Measurements from ENCODE around the gene C5.

C5 gene

GRCh38 chr9:120989065-120989464 is 61.0 kb downstream of the C5 start:
- Histone ChIP-seq H3K4me3 (ENCODE audit: control insufficient read depth in 1 of 7, extremely low read depth in 1 of 7, insufficient read depth in 4 of 7, low read depth in 2 of 7, low read length in 6 of 7) (no peak overlapping the region), H3K9me3 (ENCODE audit: control extremely low read depth in 1 of 5, control insufficient read depth in 4 of 5, insufficient read depth in 2 of 5, low read depth in 1 of 5, low read length in 4 of 5) (no peaks in the 10 kb centered on the region), H3K36me3 (ENCODE audit: control insufficient read depth in 4 of 4, insufficient read depth in 4 of 4, low read length in 3 of 4) (peaks cover 0 to 2% (median 1%) of the 10 kb centered on the region in 4 experiments), H3K4me1 (ENCODE audit: control extremely low read depth in 1 of 4, control insufficient read depth in 4 of 4, insufficient read depth in 4 of 4, low read length in 3 of 4) (peaks cover 0 to 2% (median 0%) of the 10 kb centered on the region in 4 experiments), H3K27ac (ENCODE audit: insufficient read depth in 1 of 2, low read depth in 1 of 2, low read length in 2 of 2, poor library complexity in 1 of 2, severe bottlenecking in 2 of 2) (no peak overlapping the region), H3K27me3 (replicated peaks in 2 of 5; ENCODE audit: control insufficient read depth in 4 of 5, insufficient read depth in 5 of 5, low read length in 4 of 5) (no peaks in the 10 kb centered on the region)
- ChIA-PET CTCF (no interaction called here), POLR2A (no interaction called here)
- 100% methylated on average over 2 of the region's 4 CpGs for WGBS (ENCODE audit: insufficient coverage)
- DNase-seq: no peak

GRCh38 chr9:120985819-120986222 is 64.3 kb downstream of the C5 start:
- Histone ChIP-seq H3K36me3 (ENCODE audit: control insufficient read depth in 4 of 4, insufficient read depth in 4 of 4, low read length in 3 of 4) (peaks cover 0 to 2% (median 1%) of the 10 kb centered on the region in 4 experiments), H3K4me1 (ENCODE audit: control extremely low read depth in 1 of 4, control insufficient read depth in 4 of 4, insufficient read depth in 4 of 4, low read length in 3 of 4) (peaks cover 0 to 2% (median 0%) of the 10 kb centered on the region in 4 experiments), H3K9me3 (ENCODE audit: control extremely low read depth in 1 of 5, control insufficient read depth in 4 of 5, insufficient read depth in 2 of 5, low read depth in 1 of 5, low read length in 4 of 5) (no peaks in the 10 kb centered on the region), H3K4me3 (ENCODE audit: control insufficient read depth in 1 of 7, extremely low read depth in 1 of 7, insufficient read depth in 4 of 7, low read depth in 2 of 7, low read length in 6 of 7) (no peak overlapping the region), H3K27ac (ENCODE audit: insufficient read depth in 1 of 2, low read depth in 1 of 2, low read length in 2 of 2, poor library complexity in 1 of 2, severe bottlenecking in 2 of 2) (no peak overlapping the region), H3K27me3 (replicated peaks in 2 of 5; ENCODE audit: control insufficient read depth in 4 of 5, insufficient read depth in 5 of 5, low read length in 4 of 5) (no peaks in the 10 kb centered on the region)
- 25% methylated on average over 1 of the region's 2 CpGs for WGBS (ENCODE audit: insufficient coverage)
- ChIA-PET CTCF (interaction anchor here (0.7 to 4.2 kb wide), 8 partner anchors 9 to 87 kb away, joined by 3 to 25 read pairs (median 4); no protein-coding TSS in a partner anchor), POLR2A (no interaction called here)
- peak; percentile 25 to 47 (median 44) for DNase-seq

GRCh38 chr9:120983259-120983837 is 66.7 kb downstream of the C5 start:
- H3K9me3 ChIP-seq (ENCODE audit: control extremely low read depth in 1 of 5, control insufficient read depth in 4 of 5, insufficient read depth in 2 of 5, low read depth in 1 of 5, low read length in 4 of 5): no peaks in the 10 kb centered on the region
- H3K36me3 ChIP-seq (ENCODE audit: control insufficient read depth in 4 of 4, insufficient read depth in 4 of 4, low read length in 3 of 4): peaks cover 0 to 5% (median under 1%) of the 10 kb centered on the region in 4 experiments
- CTCF ChIA-PET: interaction anchor here (0.7 to 4.2 kb wide), 3 partner anchors 46 to 77 kb away, joined by 5 to 25 read pairs (median 19); no protein-coding TSS in a partner anchor
- 100% methylated on average over 1 of the region's 3 CpGs for WGBS (ENCODE audit: insufficient coverage)
- DNase-seq: peak in 1 of 3 donors; percentile 3
- H3K27ac ChIP-seq (ENCODE audit: insufficient read depth in 1 of 2, low read depth in 1 of 2, low read length in 2 of 2, poor library complexity in 1 of 2, severe bottlenecking in 2 of 2): no peak overlapping the region
- H3K27me3 ChIP-seq (replicated peaks in 2 of 5; ENCODE audit: control insufficient read depth in 4 of 5, insufficient read depth in 5 of 5, low read length in 4 of 5): no peaks in the 10 kb centered on the region
- H3K4me3 ChIP-seq (ENCODE audit: control insufficient read depth in 1 of 7, extremely low read depth in 1 of 7, insufficient read depth in 4 of 7, low read depth in 2 of 7, low read length in 6 of 7): no peak overlapping the region
- H3K4me1 ChIP-seq (ENCODE audit: control extremely low read depth in 1 of 4, control insufficient read depth in 4 of 4, insufficient read depth in 4 of 4, low read length in 3 of 4): peaks cover 0 to 2% (median 0%) of the 10 kb centered on the region in 4 experiments
- POLR2A ChIA-PET: no interaction called here

- no peaks in the 10 kb centered on the region for H3K27me3 ChIP-seq (replicated peaks in 2 of 5; ENCODE audit: control insufficient read depth in 4 of 5, insufficient read depth in 5 of 5, low read length in 4 of 5)
- ChIA-PET CTCF (interaction anchor here (1.2 to 2.9 kb wide), 2 partner anchors 15 to 77 kb away, joined by 4 to 19 read pairs; no protein-coding TSS in a partner anchor), POLR2A (no interaction called here)
- DNase-seq: no peak
- no peak overlapping the region for H3K4me3 ChIP-seq (ENCODE audit: control insufficient read depth in 1 of 7, extremely low read depth in 1 of 7, insufficient read depth in 4 of 7, low read depth in 2 of 7, low read length in 6 of 7)
- peaks cover 0 to 2% (median 0%) of the 10 kb centered on the region in 4 experiments for H3K4me1 ChIP-seq (ENCODE audit: control extremely low read depth in 1 of 4, control insufficient read depth in 4 of 4, insufficient read depth in 4 of 4, low read length in 3 of 4)
- no peaks in the 10 kb centered on the region for H3K9me3 ChIP-seq (ENCODE audit: control extremely low read depth in 1 of 5, control insufficient read depth in 4 of 5, insufficient read depth in 2 of 5, low read depth in 1 of 5, low read length in 4 of 5)
- no peak overlapping the region for H3K27ac ChIP-seq (ENCODE audit: insufficient read depth in 1 of 2, low read depth in 1 of 2, low read length in 2 of 2, poor library complexity in 1 of 2, severe bottlenecking in 2 of 2)
- WGBS (ENCODE audit: insufficient coverage): no CpG with 5 or more reads among the region's 3 CpGs
- H3K36me3 ChIP-seq (ENCODE audit: control insufficient read depth in 4 of 4, insufficient read depth in 4 of 4, low read length in 3 of 4): peaks cover 0 to 5% (median under 1%) of the 10 kb centered on the region in 4 experiments
These were observed 67.2 kb downstream of the C5 start for GRCh38 chr9:120982836-120983235.

- Histone ChIP-seq H3K9me3 (ENCODE audit: control extremely low read depth in 1 of 5, control insufficient read depth in 4 of 5, insufficient read depth in 2 of 5, low read depth in 1 of 5, low read length in 4 of 5) (no peaks in the 10 kb centered on the region), H3K36me3 (ENCODE audit: control insufficient read depth in 4 of 4, insufficient read depth in 4 of 4, low read length in 3 of 4) (peaks cover 0 to 5% (median under 1%) of the 10 kb centered on the region in 4 experiments), H3K4me1 (ENCODE audit: control extremely low read depth in 1 of 4, control insufficient read depth in 4 of 4, insufficient read depth in 4 of 4, low read length in 3 of 4) (peaks cover 0 to 2% (median 0%) of the 10 kb centered on the region in 4 experiments), H3K27me3 (replicated peaks in 2 of 5; ENCODE audit: control insufficient read depth in 4 of 5, insufficient read depth in 5 of 5, low read length in 4 of 5) (no peaks in the 10 kb centered on the region), H3K4me3 (ENCODE audit: control insufficient read depth in 1 of 7, extremely low read depth in 1 of 7, insufficient read depth in 4 of 7, low read depth in 2 of 7, low read length in 6 of 7) (no peak overlapping the region), H3K27ac (ENCODE audit: insufficient read depth in 1 of 2, low read depth in 1 of 2, low read length in 2 of 2, poor library complexity in 1 of 2, severe bottlenecking in 2 of 2) (no peak overlapping the region)
- CTCF ChIA-PET: interaction anchor here (0.7 to 2.9 kb wide), 17 partner anchors 9 to 214 kb away, joined by 3 to 19 read pairs (median 3); no protein-coding TSS in a partner anchor
- 94% methylated on average over 3 of the region's 3 CpGs for WGBS (ENCODE audit: insufficient coverage)
- DNase-seq: no peak
- POLR2A ChIA-PET: no interaction called here
These were observed 69.1 kb downstream of the C5 start for GRCh38 chr9:120980951-120981350.

- no peaks in the 10 kb centered on the region for H3K27me3 ChIP-seq (replicated peaks in 2 of 5; ENCODE audit: control insufficient read depth in 4 of 5, insufficient read depth in 5 of 5, low read length in 4 of 5)
- ChIA-PET POLR2A (no interaction called here), CTCF (no interaction called here)
- no peaks in the 10 kb centered on the region for H3K9me3 ChIP-seq (ENCODE audit: control extremely low read depth in 1 of 5, control insufficient read depth in 4 of 5, insufficient read depth in 2 of 5, low read depth in 1 of 5, low read length in 4 of 5)
- DNase-seq: no peak
- H3K4me1 ChIP-seq (ENCODE audit: control extremely low read depth in 1 of 4, control insufficient read depth in 4 of 4, insufficient read depth in 4 of 4, low read length in 3 of 4): peaks cover 2 to 11% (median 4%) of the 10 kb centered on the region in 4 experiments
- no peak overlapping the region for H3K4me3 ChIP-seq (ENCODE audit: control insufficient read depth in 1 of 7, extremely low read depth in 1 of 7, insufficient read depth in 4 of 7, low read depth in 2 of 7, low read length in 6 of 7)
- H3K27ac ChIP-seq (ENCODE audit: insufficient read depth in 1 of 2, low read depth in 1 of 2, low read length in 2 of 2, poor library complexity in 1 of 2, severe bottlenecking in 2 of 2): no peak overlapping the region
- 100% methylated on average over 3 of the region's 8 CpGs for WGBS (ENCODE audit: insufficient coverage)
- peaks cover 0 to 5% (median under 1%) of the 10 kb centered on the region in 4 experiments for H3K36me3 ChIP-seq (ENCODE audit: control insufficient read depth in 4 of 4, insufficient read depth in 4 of 4, low read length in 3 of 4)
These were observed 70.3 kb downstream of the C5 start for GRCh38 chr9:120979797-120980196.

- ChIA-PET POLR2A (no interaction called here), CTCF (interaction anchor here (1.0 to 1.2 kb wide), 2 partner anchors 17 to 50 kb away, joined by 3 read pairs; no protein-coding TSS in a partner anchor)
These were observed 71.1 kb downstream of the C5 start for GRCh38 chr9:120978987-120979386.

More at GRCh38 chr9:120978987-120979386, 71.1 kb downstream of the C5 start:
- H3K9me3 ChIP-seq (ENCODE audit: control extremely low read depth in 1 of 5, control insufficient read depth in 4 of 5, insufficient read depth in 2 of 5, low read depth in 1 of 5, low read length in 4 of 5): no peaks in the 10 kb centered on the region
- H3K4me1 ChIP-seq (ENCODE audit: control extremely low read depth in 1 of 4, control insufficient read depth in 4 of 4, insufficient read depth in 4 of 4, low read length in 3 of 4): peaks cover 2 to 18% (median 6%) of the 10 kb centered on the region in 4 experiments
- H3K27ac ChIP-seq (ENCODE audit: insufficient read depth in 1 of 2, low read depth in 1 of 2, low read length in 2 of 2, poor library complexity in 1 of 2, severe bottlenecking in 2 of 2): no peak overlapping the region
- peaks cover 0 to 5% (median under 1%) of the 10 kb centered on the region in 4 experiments for H3K36me3 ChIP-seq (ENCODE audit: control insufficient read depth in 4 of 4, insufficient read depth in 4 of 4, low read length in 3 of 4)
- H3K27me3 ChIP-seq (replicated peaks in 2 of 5; ENCODE audit: control insufficient read depth in 4 of 5, insufficient read depth in 5 of 5, low read length in 4 of 5): no peaks in the 10 kb centered on the region
- no peak overlapping the region for H3K4me3 ChIP-seq (ENCODE audit: control insufficient read depth in 1 of 7, extremely low read depth in 1 of 7, insufficient read depth in 4 of 7, low read depth in 2 of 7, low read length in 6 of 7)
- 89% methylated on average over 3 of the region's 3 CpGs for WGBS (ENCODE audit: insufficient coverage)
- no peak for DNase-seq
